ENCODE results near the gene PSORS1C1.

DNA sequence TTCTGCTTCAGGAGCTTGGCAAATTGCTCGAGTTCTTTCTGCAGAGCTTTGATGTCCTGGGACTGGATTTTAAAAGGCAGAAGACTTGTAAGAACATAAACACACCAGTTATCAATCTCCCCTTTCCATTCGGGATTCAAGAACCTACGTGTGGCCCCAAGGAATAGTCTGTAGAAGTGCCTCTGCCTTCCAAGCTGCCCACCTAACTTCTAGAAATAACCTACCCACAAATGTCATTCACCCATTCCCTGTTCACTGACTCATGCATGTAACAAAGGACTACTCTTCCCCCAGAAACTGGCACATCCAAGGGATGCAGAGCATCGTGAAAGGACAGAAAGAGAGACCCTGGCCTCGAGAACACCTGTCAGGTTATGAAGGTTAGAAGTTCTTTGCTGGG lies 51.4 kb downstream of the PSORS1C1 start:
- TF ChIP-seq, protein P1, sequence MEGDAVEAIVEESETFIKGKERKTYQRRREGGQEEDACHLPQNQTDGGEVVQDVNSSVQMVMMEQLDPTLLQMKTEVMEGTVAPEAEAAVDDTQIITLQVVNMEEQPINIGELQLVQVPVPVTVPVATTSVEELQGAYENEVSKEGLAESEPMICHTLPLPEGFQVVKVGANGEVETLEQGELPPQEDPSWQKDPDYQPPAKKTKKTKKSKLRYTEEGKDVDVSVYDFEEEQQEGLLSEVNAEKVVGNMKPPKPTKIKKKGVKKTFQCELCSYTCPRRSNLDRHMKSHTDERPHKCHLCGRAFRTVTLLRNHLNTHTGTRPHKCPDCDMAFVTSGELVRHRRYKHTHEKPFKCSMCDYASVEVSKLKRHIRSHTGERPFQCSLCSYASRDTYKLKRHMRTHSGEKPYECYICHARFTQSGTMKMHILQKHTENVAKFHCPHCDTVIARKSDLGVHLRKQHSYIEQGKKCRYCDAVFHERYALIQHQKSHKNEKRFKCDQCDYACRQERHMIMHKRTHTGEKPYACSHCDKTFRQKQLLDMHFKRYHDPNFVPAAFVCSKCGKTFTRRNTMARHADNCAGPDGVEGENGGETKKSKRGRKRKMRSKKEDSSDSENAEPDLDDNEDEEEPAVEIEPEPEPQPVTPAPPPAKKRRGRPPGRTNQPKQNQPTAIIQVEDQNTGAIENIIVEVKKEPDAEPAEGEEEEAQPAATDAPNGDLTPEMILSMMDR (IDR thresholded peaks at IDR 0.05), result no peak
- TF ChIP-seq, protein P2, sequence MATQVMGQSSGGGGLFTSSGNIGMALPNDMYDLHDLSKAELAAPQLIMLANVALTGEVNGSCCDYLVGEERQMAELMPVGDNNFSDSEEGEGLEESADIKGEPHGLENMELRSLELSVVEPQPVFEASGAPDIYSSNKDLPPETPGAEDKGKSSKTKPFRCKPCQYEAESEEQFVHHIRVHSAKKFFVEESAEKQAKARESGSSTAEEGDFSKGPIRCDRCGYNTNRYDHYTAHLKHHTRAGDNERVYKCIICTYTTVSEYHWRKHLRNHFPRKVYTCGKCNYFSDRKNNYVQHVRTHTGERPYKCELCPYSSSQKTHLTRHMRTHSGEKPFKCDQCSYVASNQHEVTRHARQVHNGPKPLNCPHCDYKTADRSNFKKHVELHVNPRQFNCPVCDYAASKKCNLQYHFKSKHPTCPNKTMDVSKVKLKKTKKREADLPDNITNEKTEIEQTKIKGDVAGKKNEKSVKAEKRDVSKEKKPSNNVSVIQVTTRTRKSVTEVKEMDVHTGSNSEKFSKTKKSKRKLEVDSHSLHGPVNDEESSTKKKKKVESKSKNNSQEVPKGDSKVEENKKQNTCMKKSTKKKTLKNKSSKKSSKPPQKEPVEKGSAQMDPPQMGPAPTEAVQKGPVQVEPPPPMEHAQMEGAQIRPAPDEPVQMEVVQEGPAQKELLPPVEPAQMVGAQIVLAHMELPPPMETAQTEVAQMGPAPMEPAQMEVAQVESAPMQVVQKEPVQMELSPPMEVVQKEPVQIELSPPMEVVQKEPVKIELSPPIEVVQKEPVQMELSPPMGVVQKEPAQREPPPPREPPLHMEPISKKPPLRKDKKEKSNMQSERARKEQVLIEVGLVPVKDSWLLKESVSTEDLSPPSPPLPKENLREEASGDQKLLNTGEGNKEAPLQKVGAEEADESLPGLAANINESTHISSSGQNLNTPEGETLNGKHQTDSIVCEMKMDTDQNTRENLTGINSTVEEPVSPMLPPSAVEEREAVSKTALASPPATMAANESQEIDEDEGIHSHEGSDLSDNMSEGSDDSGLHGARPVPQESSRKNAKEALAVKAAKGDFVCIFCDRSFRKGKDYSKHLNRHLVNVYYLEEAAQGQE (IDR thresholded peaks at IDR 0.05; ENCODE audit: low read depth, low read length), result no peak
- no peak for TF ChIP-seq NFIC (IDR thresholded peaks at IDR 0.05; ENCODE audit: borderline replicate concordance)
- no peak for TF ChIP-seq TEAD4 (IDR thresholded peaks at IDR 0.05; ENCODE audit: borderline replicate concordance, insufficient read depth)
- no peak for TF ChIP-seq EZH2phosphoT487 (IDR thresholded peaks at IDR 0.05; ENCODE audit: borderline replicate concordance, low read depth)
- no peak for TF ChIP-seq MEF2A (IDR thresholded peaks at IDR 0.05; ENCODE audit: borderline replicate concordance, low read depth)
- no peak for TF ChIP-seq RAD21 (IDR thresholded peaks at IDR 0.05; ENCODE audit: low read length)
- TF ChIP-seq MXI1 (IDR thresholded peaks at IDR 0.05; ENCODE audit: low read depth, low read length), result no peak
- TF ChIP-seq, protein P3, sequence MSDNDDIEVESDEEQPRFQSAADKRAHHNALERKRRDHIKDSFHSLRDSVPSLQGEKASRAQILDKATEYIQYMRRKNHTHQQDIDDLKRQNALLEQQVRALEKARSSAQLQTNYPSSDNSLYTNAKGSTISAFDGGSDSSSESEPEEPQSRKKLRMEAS (IDR thresholded peaks at IDR 0.05; ENCODE audit: low read depth), result no peak
- no peak for TF ChIP-seq POLR2AphosphoS5 (IDR thresholded peaks at IDR 0.05; ENCODE audit: low read depth, low read length)
- no peak for TF ChIP-seq RXRA (IDR thresholded peaks at IDR 0.05; ENCODE audit: borderline replicate concordance, low read depth)
